HUES64 (cell line): ENCODE data around the gene CFAP97.
"Not testable (repeated sequence)": the region's sequence is repeated elsewhere in the genome, so short reads cannot be mapped to it uniquely, and the experiment has no call there.

Source experiments
- H3K27ac ChIP-seq: 2 replicates; pipeline ENCODE4 v1.7.0; 2013; ENCODE audit warnings: low read depth, low read length, inconsistent platforms
- H3K27me3 ChIP-seq: 2 replicates; pipeline ENCODE4 v1.6.1; 2013; ENCODE audit warnings: mild to moderate bottlenecking, low read length; ENCODE audit not compliant: insufficient read depth
- H3K36me3 ChIP-seq: 2 replicates; pipeline ENCODE4 v1.6.1; 2013; ENCODE audit warnings: mild to moderate bottlenecking, low read length; ENCODE audit not compliant: insufficient read depth
- H3K4me1 ChIP-seq: 2 replicates; pipeline ENCODE4 v1.6.1; 2013; ENCODE audit warnings: mild to moderate bottlenecking, low read length, moderate library complexity; ENCODE audit not compliant: insufficient read depth
- H3K4me3 ChIP-seq: 2 replicates; pipeline ENCODE4 v1.5.1; 2013; ENCODE audit warnings: mild to moderate bottlenecking, low read length, moderate library complexity
- H3K9ac ChIP-seq: 2 replicates; pipeline ENCODE4 v1.6.1; 2013; ENCODE audit warnings: mild to moderate bottlenecking, low read depth, low read length
- H3K9me3 ChIP-seq: 2 replicates; pipeline ENCODE4 v1.6.1; 2013; ENCODE audit warnings: low read depth, low read length; ENCODE audit not compliant: insufficient read depth
- WGBS: fragments of 150-250, 120-280 bp; methylation state at CpG from one replicate; pipeline ENCODE4 v1.1.7; 2013; ENCODE audit warnings: missing lambda C conversion rate; 5-methylcytosine and 5-hydroxymethylcytosine counted together

CFAP97 gene

DNA sequence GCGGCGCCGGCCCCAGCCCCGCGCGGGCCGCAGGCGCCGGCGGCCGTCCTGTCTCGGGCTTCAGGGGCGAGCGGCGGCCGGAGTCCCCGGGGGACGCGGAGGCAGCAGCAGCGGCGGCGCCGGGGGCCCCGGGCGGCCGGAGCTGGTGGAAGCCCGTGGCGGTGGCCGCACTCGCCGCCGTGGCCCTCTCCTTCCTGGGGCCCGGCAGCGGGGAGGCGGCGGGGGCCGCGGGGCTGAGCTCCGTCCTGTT is 6.0 kb upstream of the CFAP97 start:
- peak overlapping the region; percentile 65 for H3K9ac ChIP-seq
- H3K9me3 ChIP-seq, H3K27ac ChIP-seq, H3K36me3 ChIP-seq: not testable (repeated sequence)
- H3K27me3 ChIP-seq = peaks cover 34% of the 10 kb centered on the region
- under 1% methylated on average over 39 of the region's 39 CpGs for WGBS
- peak overlapping the region; percentile 89 for H3K4me3 ChIP-seq
- peaks cover 26% of the 10 kb centered on the region for H3K4me1 ChIP-seq

DNA sequence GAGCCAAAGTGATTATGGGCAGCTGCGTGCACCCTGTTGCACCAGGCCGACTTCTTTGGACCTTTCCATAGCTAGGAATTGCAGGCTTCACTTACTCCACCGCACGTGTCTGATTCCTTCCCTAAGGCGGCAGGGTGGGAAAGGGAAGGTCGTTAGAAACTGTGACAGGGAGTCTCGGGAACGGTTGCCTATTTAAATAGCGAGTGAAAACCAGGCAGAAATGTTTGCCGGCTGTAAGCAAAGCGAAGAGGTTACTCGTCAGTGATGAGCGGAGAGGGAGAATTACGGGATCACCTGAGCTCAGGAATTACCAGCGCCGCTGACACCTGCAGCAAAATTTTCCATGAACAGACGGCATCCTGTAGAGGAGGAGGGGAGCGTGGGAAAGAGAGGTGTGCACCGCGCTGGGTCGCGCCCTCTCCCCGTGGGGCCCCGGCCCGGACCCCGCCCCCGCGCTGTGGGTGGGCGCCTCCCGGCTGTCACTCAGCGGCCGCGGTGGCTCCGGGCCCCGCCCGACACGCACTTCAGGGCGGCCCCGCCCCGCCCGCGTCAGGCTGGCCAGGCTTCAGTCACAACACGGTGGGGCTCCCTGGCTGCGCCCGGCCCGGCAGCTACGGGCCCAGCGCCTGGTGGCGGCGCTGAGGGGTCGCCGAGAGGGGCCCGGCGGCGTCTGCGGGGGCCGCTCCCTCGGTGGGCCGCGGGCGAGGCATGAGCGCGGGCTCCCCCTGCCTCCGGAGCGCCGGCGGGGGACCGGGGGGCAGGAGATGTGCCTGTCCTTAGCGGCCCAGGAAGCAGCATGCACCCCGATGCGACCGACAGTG is 5.4 kb upstream of the CFAP97 start, which contains the start of gene SNX25:
TSS of gene SNX25 (plus strand) at position 568 of the 821 bp plus-strand sequence. CDS start at position 797, 229 bp downstream.
- Histone ChIP-seq H3K4me1 (peaks cover 28% of the 10 kb centered on the region), H3K27me3 (peaks cover 40% of the 10 kb centered on the region), H3K9me3 (no peaks in the 10 kb centered on the region), H3K27ac (no peak within 1 kb of the TSS; the same call in 1 of the 2 replicates), H3K36me3 (no peaks in the 10 kb centered on the region), H3K9ac (peak within 1 kb of the TSS; percentile 65), H3K4me3 (peak within 1 kb of the TSS; percentile 89)
- WGBS = 2% methylated on average over 72 of the region's 72 CpGs

- H3K4me3 ChIP-seq = no peak overlapping the region
- H3K27ac ChIP-seq = no peak overlapping the region
- no peaks in the 10 kb centered on the region for H3K36me3 ChIP-seq
- no peak overlapping the region for H3K9ac ChIP-seq
- no peaks in the 10 kb centered on the region for H3K9me3 ChIP-seq
- H3K4me1 ChIP-seq = peaks cover 27% of the 10 kb centered on the region
- 89% methylated on average over 5 of the region's 5 CpGs for WGBS
- peaks cover 40% of the 10 kb centered on the region for H3K27me3 ChIP-seq
Observed at GRCh38 chr4:185207466-185207865, 3.7 kb upstream of the CFAP97 start.

GRCh38 chr4:185205697-185206342 is 2.0 kb upstream of the CFAP97 start:
- no peak overlapping the region for H3K27ac ChIP-seq

GRCh38 chr4:185205073-185205472 is 1.3 kb upstream of the CFAP97 start:
- H3K36me3 ChIP-seq, H3K9me3 ChIP-seq, H3K4me3 ChIP-seq, H3K9ac ChIP-seq, H3K27ac ChIP-seq: not testable (repeated sequence)
- 95% methylated on average over 13 of the region's 13 CpGs for WGBS
- peaks cover 27% of the 10 kb centered on the region for H3K4me1 ChIP-seq
- H3K27me3 ChIP-seq = peaks cover 28% of the 10 kb centered on the region

More at GRCh38 chr4:185205697-185206342, 2.0 kb upstream of the CFAP97 start:
- Histone ChIP-seq H3K4me3 (no peak overlapping the region), H3K27me3 (peaks cover 28% of the 10 kb centered on the region), H3K36me3 (no peaks in the 10 kb centered on the region), H3K9ac (no peak overlapping the region), H3K9me3 (no peaks in the 10 kb centered on the region), H3K4me1 (peaks cover 27% of the 10 kb centered on the region)
- 98% methylated on average over 8 of the region's 8 CpGs for WGBS

DNA sequence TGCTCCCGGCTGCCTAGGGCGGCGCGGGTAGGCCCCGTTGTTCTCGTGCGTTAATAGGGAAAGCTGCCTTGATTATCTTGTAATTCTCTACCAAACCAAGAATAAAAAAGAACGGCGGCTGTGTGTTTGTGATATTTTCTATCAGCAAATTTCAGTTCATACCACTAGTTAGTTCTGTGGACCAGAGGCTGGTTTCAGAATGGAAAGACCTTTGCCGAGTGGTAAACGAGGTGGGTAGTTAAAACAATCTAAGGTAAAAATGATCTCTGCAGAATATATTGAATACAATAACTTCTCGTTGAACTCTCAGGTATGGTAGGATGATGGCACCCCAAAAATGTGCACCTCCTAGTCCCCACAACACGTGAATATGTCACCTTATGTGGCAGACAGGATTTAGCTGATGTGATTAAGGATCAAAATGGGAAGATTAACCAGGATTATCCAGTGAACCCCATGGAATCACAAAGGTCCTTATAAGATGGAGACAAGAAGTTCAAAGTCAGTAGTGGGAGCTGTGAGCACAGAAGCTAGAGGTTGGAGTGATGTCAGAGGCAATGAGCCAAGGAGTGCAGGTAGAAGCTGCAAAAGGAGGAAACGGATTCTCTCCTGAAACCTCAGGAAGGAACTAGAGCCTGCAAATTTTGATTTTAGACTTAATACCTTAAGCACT is 574 bp upstream of the CFAP97 start:
- Histone ChIP-seq H3K4me1 (peaks cover 27% of the 10 kb centered on the region), H3K27me3 (peaks cover 28% of the 10 kb centered on the region), H3K9me3 (no peaks in the 10 kb centered on the region), H3K9ac (peak overlapping the region; percentile 86), H3K27ac (no peak overlapping the region), H3K36me3 (peaks cover 4% of the 10 kb centered on the region; the same call in 1 of the 2 replicates), H3K4me3 (peak overlapping the region; percentile 74)
- 29% methylated on average over 10 of the region's 14 CpGs for WGBS

- Histone ChIP-seq H3K9ac (peak overlapping the region; percentile 86), H3K27ac (no peak overlapping the region)
Observed at GRCh38 chr4:185202984-185203485, 765 bp downstream of the CFAP97 start.

GRCh38 chr4:185201977-185202962 is 1.5 kb downstream of the CFAP97 start:
- peaks cover 24% of the 10 kb centered on the region for H3K4me1 ChIP-seq
- H3K27me3 ChIP-seq = peaks cover 9% of the 10 kb centered on the region; the same call in 1 of the 2 replicates
- H3K9me3 ChIP-seq = no peaks in the 10 kb centered on the region
- peaks cover 4% of the 10 kb centered on the region; the same call in 1 of the 2 replicates for H3K36me3 ChIP-seq
- H3K4me3 ChIP-seq = peak overlapping the region; percentile 74
- WGBS = 69% methylated on average over 15 of the region's 16 CpGs
- no peak overlapping the region; the same call in 1 of the 2 replicates for H3K9ac ChIP-seq
- peak overlapping the region; percentile 66; the same call in 1 of the 2 replicates for H3K27ac ChIP-seq

More at GRCh38 chr4:185202984-185203485, 765 bp downstream of the CFAP97 start:
- Histone ChIP-seq H3K36me3 (peaks cover 4% of the 10 kb centered on the region; the same call in 1 of the 2 replicates), H3K27me3 (peaks cover 16% of the 10 kb centered on the region), H3K4me3 (peak overlapping the region; percentile 74), H3K9me3 (no peaks in the 10 kb centered on the region), H3K4me1 (peaks cover 24% of the 10 kb centered on the region)
- WGBS = 77% methylated on average over 8 of the region's 8 CpGs

DNA sequence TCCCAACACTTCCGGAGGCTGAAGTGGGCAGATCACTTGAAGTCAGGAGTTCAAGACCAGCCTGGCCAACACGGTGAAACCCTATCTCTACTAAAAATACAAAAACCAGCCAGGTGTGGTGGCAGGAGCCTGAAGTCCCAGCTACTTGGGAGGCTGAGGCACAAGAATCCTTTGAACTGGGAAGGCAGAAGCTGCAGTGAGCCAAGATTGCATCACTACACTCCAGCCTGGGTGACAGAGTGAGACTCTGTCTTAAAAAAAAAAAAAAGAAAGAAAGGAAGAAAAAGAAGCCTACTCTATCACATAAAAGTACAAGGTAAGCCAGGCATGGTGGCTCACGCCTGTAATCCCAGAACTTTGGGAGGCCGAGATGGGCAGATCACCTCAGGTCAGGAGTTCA is 5.6 kb downstream of the CFAP97 start:
- 93% methylated on average over 4 of the region's 4 CpGs for WGBS
- H3K9ac ChIP-seq, H3K27me3 ChIP-seq, H3K27ac ChIP-seq, H3K4me3 ChIP-seq, H3K9me3 ChIP-seq, H3K36me3 ChIP-seq: not testable (repeated sequence)
- peaks cover 18% of the 10 kb centered on the region for H3K4me1 ChIP-seq

DNA sequence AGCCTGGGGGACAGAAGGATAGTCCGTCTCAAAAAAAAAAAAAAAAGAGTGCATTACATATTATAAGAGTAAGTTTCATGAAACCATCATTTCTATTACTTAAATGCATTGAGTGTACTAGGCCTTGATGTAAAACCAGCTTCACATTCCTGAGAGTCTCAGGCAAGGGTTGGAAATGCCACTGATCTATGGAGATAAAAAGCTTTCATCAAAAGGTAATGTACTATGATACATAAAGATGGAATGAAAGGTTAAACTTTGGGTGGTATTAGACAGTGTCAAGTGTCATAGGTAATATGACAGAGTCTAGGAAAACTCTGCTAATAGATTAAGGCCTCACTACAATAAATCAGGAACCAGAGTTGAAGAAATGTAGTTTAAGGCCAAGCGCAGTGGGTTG is 7.4 kb downstream of the CFAP97 start:
- Histone ChIP-seq H3K27me3 (no peaks in the 10 kb centered on the region), H3K36me3 (peaks cover 4% of the 10 kb centered on the region; the same call in 1 of the 2 replicates), H3K4me1 (peaks cover 2% of the 10 kb centered on the region), H3K27ac (no peak overlapping the region), H3K9me3 (no peaks in the 10 kb centered on the region), H3K4me3 (no peak overlapping the region), H3K9ac (no peak overlapping the region)
- whole genome bisulfite sequencing = 95% methylated on average over 1 of the region's 2 CpGs
